Upper lobe of left lung (tissue), 4 donors: ENCODE results near the gene DDHD1.

Experiments
- CTCF ChIP-seq, 6 experiments: fragments of 450-650 bp in 4 of 6; fragments of 200-600 bp in 2 of 6; sonication (generic) in 2 of 6; IDR thresholded peaks; one replicate each; pipeline ENCODE4 v1.5.1; 2016 to 2019; ENCODE audit warnings: antibody characterized with exemption in 6 of 6
- EP300 ChIP-seq, 4 donors: sonication (generic); formaldehyde crosslinking; IDR thresholded peaks; one replicate each; pipeline ENCODE4 v1.5.1; 2017; ENCODE audit warnings: antibody characterized with exemption in 4 of 4, control low read depth in 2 of 4
- POLR2A ChIP-seq, 4 donors: fragments of 450-650 bp; IDR thresholded peaks; one replicate each; pipeline ENCODE4 v1.5.1; 2016 to 2017; ENCODE audit warnings: antibody characterized with exemption in 4 of 4, mild to moderate bottlenecking in 2 of 4
- POLR2AphosphoS5 ChIP-seq, 2 donors: sonication (generic); formaldehyde crosslinking; IDR thresholded peaks; one replicate each; pipeline ENCODE4 v1.5.1; 2017; ENCODE audit warnings: antibody characterized with exemption in 2 of 2

- TF ChIP-seq CTCF (IDR thresholded peaks at IDR 0.05) (no peak), POLR2A (IDR thresholded peaks at IDR 0.05) (no peak), EP300 (IDR thresholded peaks at IDR 0.05) (no peak), POLR2AphosphoS5 (IDR thresholded peaks at IDR 0.05) (no peak)
Observed at GRCh38 chr14:53190938-53191337, 37.8 kb upstream of the DDHD1 start.
